Right lung (tissue), 10 donors: ENCODE measurements around the gene MAB21L2. TPM values are rescaled to one million over a fixed set of nuclear protein-coding genes. Genes with fewer than 3 reads are reported as not detected.
"Not testable (repeated sequence)": the region's sequence is repeated elsewhere in the genome, so short reads cannot be mapped to it uniquely, and the experiment has no call there.

Experiments
- DNase-seq, 2 donors: peaks; one replicate each; pipeline ENCODE4 v3.0.0-alpha.2; 2013
- long read RNA-seq, 8 donors: transcript quantifications; one replicate each; lab custom pipeline, GENCODE V29; 2026
- polyA plus RNA-seq, 5 donors: library from polyadenylated mRNA; unstranded; fragments of 120-200 nt; gene quantifications; one replicate each; pipeline versions ENCODE4 v1.2.1 to v1.2.3, GENCODE V29; 2013; ENCODE audit warnings: inconsistent platforms in 1 of 5, low replicate concordance in 1 of 5; ENCODE audit not compliant: insufficient read length in 5 of 5, insufficient read depth in 1 of 5

MAB21L2 gene
- polyA plus RNA-seq = under 1 TPM in 1 of 5 donors, not detected in 4; 0.08 TPM
- long read RNA-seq, donor 1 = 0 reads
- long read RNA-seq, donor 2 = 0 reads
- long read RNA-seq, donor 3 = 0 reads
- long read RNA-seq, donor 4 = 0 reads
- long read RNA-seq, donor 5 = 0 reads
- long read RNA-seq, donor 6 = 0 reads
- long read RNA-seq, donor 7 = 0 reads
- long read RNA-seq, donor 8 = 0 reads

GRCh38 chr4:150582146-150582872, at the start of gene MAB21L2:
Gene MAB21L2, plus strand, starts transcription at chr4:150582151. Its CDS starts 879 bp downstream, at chr4:150583030.
- DNase-seq = peak in 1 of 2 donors; percentile 16

GRCh38 chr4:150533673-150534072, 48.3 kb upstream of the MAB21L2 start:
- DNase-seq = no peak

GRCh38 chr4:150534818-150535217, 47.1 kb upstream of the MAB21L2 start:
- DNase-seq = no peak

GRCh38 chr4:150537911-150538310, 44.0 kb upstream of the MAB21L2 start:
- not testable (repeated sequence) for DNase-seq

- DNase-seq = no peak
These were observed 41.4 kb upstream of the MAB21L2 start for GRCh38 chr4:150540536-150540935.

- DNase-seq = no peak
These were observed 41.0 kb upstream of the MAB21L2 start for GRCh38 chr4:150540959-150541360.

- no peak for DNase-seq
These were observed 40.3 kb upstream of the MAB21L2 start for GRCh38 chr4:150541681-150542080.

- DNase-seq = no peak
These were observed 38.9 kb upstream of the MAB21L2 start for GRCh38 chr4:150543042-150543441.

- no peak for DNase-seq
These were observed 35.7 kb upstream of the MAB21L2 start for GRCh38 chr4:150546286-150546685.

GRCh38 chr4:150547154-150547838, 34.7 kb upstream of the MAB21L2 start:
- no peak for DNase-seq

- not testable (repeated sequence) for DNase-seq
These were observed 24.1 kb upstream of the MAB21L2 start for GRCh38 chr4:150557811-150558210.

- no peak for DNase-seq
These were observed 20.7 kb upstream of the MAB21L2 start for GRCh38 chr4:150561143-150561737.

GRCh38 chr4:150562250-150562649, 19.7 kb upstream of the MAB21L2 start:
- no peak for DNase-seq

- no peak for DNase-seq
These were observed 19.2 kb upstream of the MAB21L2 start for GRCh38 chr4:150562751-150563150.

GRCh38 chr4:150564967-150565366, 17.0 kb upstream of the MAB21L2 start:
- not testable (repeated sequence) for DNase-seq

- no peak for DNase-seq
These were observed 14.9 kb upstream of the MAB21L2 start for GRCh38 chr4:150567070-150567469.

- no peak for DNase-seq
These were observed 12.5 kb upstream of the MAB21L2 start for GRCh38 chr4:150569384-150569987.

- no peak for DNase-seq
These were observed 11.9 kb upstream of the MAB21L2 start for GRCh38 chr4:150569998-150570535.

GRCh38 chr4:150570862-150571261, 11.1 kb upstream of the MAB21L2 start:
- DNase-seq = no peak

GRCh38 chr4:150572704-150573504, 9.0 kb upstream of the MAB21L2 start:
- DNase-seq = no peak

GRCh38 chr4:150573534-150573933, 8.4 kb upstream of the MAB21L2 start:
- no peak for DNase-seq
